PC-3 (cell line): Measurements from ENCODE around the gene UGT1A9.

Experiments
- EZH2 ChIP-seq: fragments of 300-600 bp; sonication (generic); IDR thresholded peaks from one replicate; pipeline ENCODE4 v1.6.1; 2017; ENCODE audit warnings: antibody characterized with exemption, mild to moderate bottlenecking, low read length; ENCODE audit not compliant: unreplicated experiment
- EZH2phosphoT487 ChIP-seq: fragments of 300-600 bp; sonication (generic); IDR thresholded peaks from 2 replicates; pipeline ENCODE4 v1.6.1; 2018; ENCODE audit warnings: mild to moderate bottlenecking, antibody characterized with exemption, low read length, borderline replicate concordance
- TF ChIP-seq, protein P1 (sequence below): fragments of 300-600 bp; sonication (generic); conservative IDR thresholded peaks from 2 replicates; pipeline ENCODE4 v1.5.1; 2017; ENCODE audit warnings: antibody characterized with exemption, low read depth, mild to moderate bottlenecking, low read length

DNA sequence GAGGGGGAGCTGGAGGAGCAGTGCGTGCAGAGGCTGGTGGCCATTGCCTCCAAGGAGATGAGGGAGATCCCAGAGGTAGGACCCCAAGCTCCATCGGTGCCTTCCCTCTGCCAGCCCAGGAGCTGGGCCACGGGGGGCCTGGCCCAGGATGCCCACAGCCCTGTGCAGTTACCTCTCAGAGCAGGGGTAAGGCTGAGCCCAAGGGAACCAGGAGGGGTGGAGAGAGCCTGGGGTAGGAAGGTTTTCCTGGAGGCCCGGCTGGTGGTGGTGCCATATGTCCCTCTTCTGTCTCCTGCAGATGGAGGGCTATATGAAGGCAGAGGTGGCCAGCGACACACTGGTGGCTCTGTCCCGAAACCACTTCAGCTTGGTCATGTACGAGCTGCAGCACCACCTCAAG lies 117.9 kb downstream of the UGT1A9 start:
- TF ChIP-seq, protein P1, sequence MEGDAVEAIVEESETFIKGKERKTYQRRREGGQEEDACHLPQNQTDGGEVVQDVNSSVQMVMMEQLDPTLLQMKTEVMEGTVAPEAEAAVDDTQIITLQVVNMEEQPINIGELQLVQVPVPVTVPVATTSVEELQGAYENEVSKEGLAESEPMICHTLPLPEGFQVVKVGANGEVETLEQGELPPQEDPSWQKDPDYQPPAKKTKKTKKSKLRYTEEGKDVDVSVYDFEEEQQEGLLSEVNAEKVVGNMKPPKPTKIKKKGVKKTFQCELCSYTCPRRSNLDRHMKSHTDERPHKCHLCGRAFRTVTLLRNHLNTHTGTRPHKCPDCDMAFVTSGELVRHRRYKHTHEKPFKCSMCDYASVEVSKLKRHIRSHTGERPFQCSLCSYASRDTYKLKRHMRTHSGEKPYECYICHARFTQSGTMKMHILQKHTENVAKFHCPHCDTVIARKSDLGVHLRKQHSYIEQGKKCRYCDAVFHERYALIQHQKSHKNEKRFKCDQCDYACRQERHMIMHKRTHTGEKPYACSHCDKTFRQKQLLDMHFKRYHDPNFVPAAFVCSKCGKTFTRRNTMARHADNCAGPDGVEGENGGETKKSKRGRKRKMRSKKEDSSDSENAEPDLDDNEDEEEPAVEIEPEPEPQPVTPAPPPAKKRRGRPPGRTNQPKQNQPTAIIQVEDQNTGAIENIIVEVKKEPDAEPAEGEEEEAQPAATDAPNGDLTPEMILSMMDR = no peak
- TF ChIP-seq EZH2 = no peak
- TF ChIP-seq EZH2phosphoT487 = no peak
